NCI-H524 treated with DMSO at 0.1 percent for 48 hours (cell line): ENCODE data around the gene IPCEF1.

Source experiments
- DNase-seq: peaks from one replicate; lab custom pipeline; 2025; lab: John Stamatoyannopoulos, UW

IPCEF1 gene

GRCh38 chr6:154356690-154357089 lies at the start of gene IPCEF1:
TSS of gene IPCEF1 (minus strand) at chr6:154356803. CDS start at chr6:154265947, 90,856 bp downstream.
- no peak for DNase-seq

GRCh38 chr6:154406301-154406700 lies 49.7 kb upstream of the IPCEF1 start:
- no peak for DNase-seq

GRCh38 chr6:154404791-154405400 lies 48.3 kb upstream of the IPCEF1 start:
- no peak for DNase-seq

GRCh38 chr6:154403788-154404187 lies 47.2 kb upstream of the IPCEF1 start:
- DNase-seq: no peak

- no peak for DNase-seq
These were observed 45.6 kb upstream of the IPCEF1 start for GRCh38 chr6:154402081-154402780.

GRCh38 chr6:154399097-154399496 lies 42.5 kb upstream of the IPCEF1 start:
- no peak for DNase-seq

- DNase-seq: no peak
These were observed 41.0 kb upstream of the IPCEF1 start for GRCh38 chr6:154397491-154398195.

GRCh38 chr6:154395878-154396277 lies 39.3 kb upstream of the IPCEF1 start:
- DNase-seq: no peak

- DNase-seq: no peak
These were observed 38.7 kb upstream of the IPCEF1 start for GRCh38 chr6:154395316-154395715.

- DNase-seq: no peak
These were observed 38.0 kb upstream of the IPCEF1 start for GRCh38 chr6:154394571-154394970.

- no peak for DNase-seq
These were observed 33.4 kb upstream of the IPCEF1 start for GRCh38 chr6:154390034-154390433.

- DNase-seq: no peak
These were observed 32.2 kb upstream of the IPCEF1 start for GRCh38 chr6:154388803-154389202.

- no peak for DNase-seq
These were observed 30.5 kb upstream of the IPCEF1 start for GRCh38 chr6:154386848-154387717.

GRCh38 chr6:154384191-154384590 lies 27.6 kb upstream of the IPCEF1 start:
- DNase-seq: no peak

GRCh38 chr6:154383273-154383672 lies 26.7 kb upstream of the IPCEF1 start:
- no peak for DNase-seq

GRCh38 chr6:154382740-154383139 lies 26.1 kb upstream of the IPCEF1 start:
- DNase-seq: no peak

GRCh38 chr6:154381548-154381947 lies 24.9 kb upstream of the IPCEF1 start:
- DNase-seq: no peak

- no peak for DNase-seq
These were observed 24.1 kb upstream of the IPCEF1 start for GRCh38 chr6:154380741-154381140.

GRCh38 chr6:154379585-154379984 lies 23.0 kb upstream of the IPCEF1 start:
- no peak for DNase-seq

- DNase-seq: no peak
These were observed 21.9 kb upstream of the IPCEF1 start for GRCh38 chr6:154378518-154378917.

- DNase-seq: no peak
These were observed 21.1 kb upstream of the IPCEF1 start for GRCh38 chr6:154377726-154378125.

GRCh38 chr6:154373971-154374370 lies 17.4 kb upstream of the IPCEF1 start:
- DNase-seq: no peak
